ENCODE measurements around the gene MAP2K6. TPM values are rescaled to one million over a fixed set of nuclear protein-coding genes. Genes with fewer than 3 reads are reported as not detected.

MAP2K6 gene
- total RNA-seq, 1 donor from 2014 or later: 10.1 TPM

GRCh38 chr17:69466905-69467667 is 52.6 kb downstream of the MAP2K6 start:
- Mint-ChIP-seq H3K4me1 (ENCODE audit: low read depth, unreplicated experiment) (peaks cover 23% of the 10 kb centered on the region), H3K36me3 (ENCODE audit: low read depth, unreplicated experiment) (no peaks in the 10 kb centered on the region), H3K27me3 (ENCODE audit: low read depth, unreplicated experiment) (no peaks in the 10 kb centered on the region), H3K27ac (ENCODE audit: unreplicated experiment) (peak overlapping the region; percentile 80), H3K9me3 (ENCODE audit: unreplicated experiment) (peaks cover 2% of the 10 kb centered on the region), H3K4me3 (ENCODE audit: unreplicated experiment) (peak overlapping the region; percentile 66)
- H3K4me1 ChIP-seq (ENCODE audit: insufficient read depth, low read length): peaks cover 5% of the 10 kb centered on the region
- H3K36me3 ChIP-seq (ENCODE audit: insufficient read depth, low read length): no peaks in the 10 kb centered on the region
- DNase-seq (ENCODE audit: low read depth): peak; percentile 75
- TF ChIP-seq EZH2 (IDR thresholded peaks at IDR 0.05; ENCODE audit: insufficient read depth, low read length): no peak
- no peak for TF ChIP-seq CTCF (IDR thresholded peaks at IDR 0.05; ENCODE audit: insufficient read depth, low read depth, low read length)
- H3K4me3 ChIP-seq (ENCODE audit: insufficient read depth, low read depth, low read length): no peak overlapping the region
- H3K27ac ChIP-seq (ENCODE audit: low read depth, low read length): no peak overlapping the region
- no peak overlapping the region for H3K9ac ChIP-seq (ENCODE audit: low read length)
- no peak overlapping the region for H3K4me2 ChIP-seq (ENCODE audit: low read length)
- no peaks in the 10 kb centered on the region for H3K79me2 ChIP-seq (ENCODE audit: insufficient read depth, low read length)
- H4K20me1 ChIP-seq (ENCODE audit: insufficient read depth, low read length): no peaks in the 10 kb centered on the region
- H2AFZ ChIP-seq (ENCODE audit: low read depth, low read length): no peak overlapping the region
- no peak for FAIRE-seq
- no peaks in the 10 kb centered on the region for H3K9me3 ChIP-seq (ENCODE audit: insufficient read depth, low read depth, low read length)
- H3K27me3 ChIP-seq (ENCODE audit: insufficient read depth, low read length): no peaks in the 10 kb centered on the region

GRCh38 chr17:69468207-69468606 is 53.7 kb downstream of the MAP2K6 start:
- TF ChIP-seq CTCF (IDR thresholded peaks at IDR 0.05; ENCODE audit: insufficient read depth, low read depth, low read length): no peak
- TF ChIP-seq EZH2 (IDR thresholded peaks at IDR 0.05; ENCODE audit: insufficient read depth, low read length): no peak
- Histone ChIP-seq H3K4me1 (ENCODE audit: insufficient read depth, low read length) (peaks cover 5% of the 10 kb centered on the region), H4K20me1 (ENCODE audit: insufficient read depth, low read length) (no peaks in the 10 kb centered on the region), H3K4me2 (ENCODE audit: low read length) (no peak overlapping the region), H3K9ac (ENCODE audit: low read length) (no peak overlapping the region), H3K79me2 (ENCODE audit: insufficient read depth, low read length) (no peaks in the 10 kb centered on the region), H3K27me3 (ENCODE audit: insufficient read depth, low read length) (no peaks in the 10 kb centered on the region), H3K27ac (ENCODE audit: low read depth, low read length) (no peak overlapping the region), H3K36me3 (ENCODE audit: insufficient read depth, low read length) (no peaks in the 10 kb centered on the region), H3K4me3 (ENCODE audit: insufficient read depth, low read depth, low read length) (no peak overlapping the region), H3K9me3 (ENCODE audit: insufficient read depth, low read depth, low read length) (no peaks in the 10 kb centered on the region), H2AFZ (ENCODE audit: low read depth, low read length) (no peak overlapping the region)
- H3K9me3 Mint-ChIP-seq (ENCODE audit: unreplicated experiment): peaks cover 2% of the 10 kb centered on the region
- no peak overlapping the region for H3K4me3 Mint-ChIP-seq (ENCODE audit: unreplicated experiment)
- no peaks in the 10 kb centered on the region for H3K36me3 Mint-ChIP-seq (ENCODE audit: low read depth, unreplicated experiment)
- FAIRE-seq (no peak), DNase-seq (ENCODE audit: low read depth) (no peak)
- peak overlapping the region; percentile 80 for H3K27ac Mint-ChIP-seq (ENCODE audit: unreplicated experiment)
- peaks cover 23% of the 10 kb centered on the region for H3K4me1 Mint-ChIP-seq (ENCODE audit: low read depth, unreplicated experiment)
- no peaks in the 10 kb centered on the region for H3K27me3 Mint-ChIP-seq (ENCODE audit: low read depth, unreplicated experiment)

- H2AFZ ChIP-seq (ENCODE audit: low read depth, low read length): no peak overlapping the region
- Mint-ChIP-seq H3K36me3 (ENCODE audit: low read depth, unreplicated experiment) (no peaks in the 10 kb centered on the region), H3K27ac (ENCODE audit: unreplicated experiment) (no peak overlapping the region), H3K27me3 (ENCODE audit: low read depth, unreplicated experiment) (no peaks in the 10 kb centered on the region), H3K4me1 (ENCODE audit: low read depth, unreplicated experiment) (peaks cover 34% of the 10 kb centered on the region), H3K4me3 (ENCODE audit: unreplicated experiment) (no peak overlapping the region), H3K9me3 (ENCODE audit: unreplicated experiment) (peaks cover 2% of the 10 kb centered on the region)
- H3K36me3 ChIP-seq (ENCODE audit: insufficient read depth, low read length): no peaks in the 10 kb centered on the region
- H3K4me2 ChIP-seq (ENCODE audit: low read length): no peak overlapping the region
- no peak overlapping the region for H3K4me3 ChIP-seq (ENCODE audit: insufficient read depth, low read depth, low read length)
- H4K20me1 ChIP-seq (ENCODE audit: insufficient read depth, low read length): no peaks in the 10 kb centered on the region
- no peaks in the 10 kb centered on the region for H3K9me3 ChIP-seq (ENCODE audit: insufficient read depth, low read depth, low read length)
- peaks cover 5% of the 10 kb centered on the region for H3K4me1 ChIP-seq (ENCODE audit: insufficient read depth, low read length)
- no peaks in the 10 kb centered on the region for H3K79me2 ChIP-seq (ENCODE audit: insufficient read depth, low read length)
- H3K27ac ChIP-seq (ENCODE audit: low read depth, low read length): no peak overlapping the region
- no peaks in the 10 kb centered on the region for H3K27me3 ChIP-seq (ENCODE audit: insufficient read depth, low read length)
- FAIRE-seq (no peak), DNase-seq (ENCODE audit: low read depth) (no peak)
- no peak overlapping the region for H3K9ac ChIP-seq (ENCODE audit: low read length)
- TF ChIP-seq CTCF (IDR thresholded peaks at IDR 0.05; ENCODE audit: insufficient read depth, low read depth, low read length): no peak
- no peak for TF ChIP-seq EZH2 (IDR thresholded peaks at IDR 0.05; ENCODE audit: insufficient read depth, low read length)
Measured at GRCh38 chr17:69470702-69471101, 56.2 kb downstream of the MAP2K6 start.

Data from astrocyte (in vitro differentiated cells and primary cell).